NCI-H2081 treated with DMSO at 0.1 percent for 48 hours (cell line): ENCODE data around the gene CPLANE2.
"Not testable (repeated sequence)": the region's sequence is repeated elsewhere in the genome, so short reads cannot be mapped to it uniquely, and the experiment has no call there.

ENCODE experiments used
- DNase-seq: peaks from one replicate; lab custom pipeline; 2025; lab: John Stamatoyannopoulos, UW

CPLANE2 gene

GRCh38 chr1:16248603-16249516 is 11.9 kb upstream of the CPLANE2 start:
- peak; percentile 99 for DNase-seq

- DNase-seq: no peak
These were observed 11.0 kb upstream of the CPLANE2 start for GRCh38 chr1:16248007-16248436.

DNA sequence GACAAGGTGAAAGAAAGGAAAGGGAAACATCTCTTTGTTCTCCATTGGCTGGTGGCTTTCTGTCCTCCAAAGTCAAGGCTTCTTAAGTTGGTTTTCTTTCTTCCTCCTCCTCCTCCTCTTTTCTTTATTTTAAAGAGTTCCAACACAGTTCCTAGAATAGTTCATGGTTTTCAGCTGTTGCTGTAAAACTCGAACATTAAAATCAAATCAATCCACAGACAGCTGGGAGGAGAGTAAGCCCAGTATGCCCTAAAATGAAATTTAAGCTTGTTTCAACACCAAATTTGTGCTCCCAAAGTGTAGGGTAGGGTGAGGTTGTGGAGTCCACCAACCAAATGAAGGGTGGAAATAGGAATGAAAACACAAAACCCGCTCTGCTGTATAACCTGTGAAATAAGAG is 10.5 kb upstream of the CPLANE2 start:
- no peak for DNase-seq

- no peak for DNase-seq
These were observed 10.0 kb upstream of the CPLANE2 start for GRCh38 chr1:16246961-16247360.

DNA sequence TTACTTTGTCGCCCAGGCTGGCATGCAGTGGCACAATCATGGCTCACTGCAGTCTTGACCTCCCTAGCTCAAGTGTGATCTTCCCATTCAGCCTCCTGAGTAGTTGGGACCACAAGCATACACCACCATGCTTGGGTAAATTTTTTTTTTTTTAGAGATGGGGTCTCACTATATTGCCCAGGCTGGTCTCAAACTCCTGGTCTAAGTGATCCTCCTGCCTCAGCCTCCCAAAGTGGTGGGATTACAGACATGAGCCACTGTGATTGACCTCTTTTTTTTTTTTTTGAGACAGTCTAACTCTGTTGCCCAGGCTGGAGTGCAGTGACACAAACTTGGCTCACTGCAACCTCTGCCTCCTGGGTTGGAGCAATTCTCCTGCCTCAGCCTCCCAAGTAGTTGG is 9.3 kb upstream of the CPLANE2 start:
- not testable (repeated sequence) for DNase-seq

DNA sequence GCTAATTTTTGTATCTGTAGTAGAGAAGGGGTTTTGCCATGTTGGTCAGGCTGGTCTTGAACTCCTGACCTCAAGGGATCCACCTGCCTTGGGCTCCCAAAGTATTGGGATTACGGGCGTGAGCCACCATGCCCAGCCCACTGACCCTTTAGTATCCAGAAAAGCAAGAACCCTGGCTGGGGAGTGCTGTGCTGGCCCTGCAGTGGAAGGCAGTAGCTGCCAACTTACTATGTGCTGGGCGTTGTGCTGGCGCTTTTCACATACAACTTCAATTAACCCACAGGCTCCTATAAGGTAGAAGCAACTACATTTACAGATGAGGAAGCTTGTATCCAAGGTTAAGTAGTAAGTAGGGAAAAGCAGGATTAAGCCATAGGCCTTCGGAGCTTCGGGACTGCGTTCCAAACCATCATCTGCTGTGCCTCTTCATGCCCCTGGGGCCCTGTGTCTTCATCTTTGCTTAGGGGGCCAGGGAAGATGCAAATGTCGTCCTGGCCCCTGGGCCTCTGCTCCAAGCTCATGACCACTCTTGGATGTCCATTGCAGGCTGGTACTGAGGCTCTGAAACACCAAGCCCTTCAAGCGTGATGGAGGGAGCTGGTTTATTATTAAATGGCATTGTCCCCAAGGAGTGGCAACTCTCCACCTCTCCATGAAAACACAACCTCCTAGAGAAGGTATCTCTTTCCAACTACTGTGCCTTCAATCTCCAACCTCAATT is 8.7 kb upstream of the CPLANE2 start:
- DNase-seq: no peak

- no peak for DNase-seq
These were observed 7.8 kb upstream of the CPLANE2 start for GRCh38 chr1:16244650-16245285.

DNA sequence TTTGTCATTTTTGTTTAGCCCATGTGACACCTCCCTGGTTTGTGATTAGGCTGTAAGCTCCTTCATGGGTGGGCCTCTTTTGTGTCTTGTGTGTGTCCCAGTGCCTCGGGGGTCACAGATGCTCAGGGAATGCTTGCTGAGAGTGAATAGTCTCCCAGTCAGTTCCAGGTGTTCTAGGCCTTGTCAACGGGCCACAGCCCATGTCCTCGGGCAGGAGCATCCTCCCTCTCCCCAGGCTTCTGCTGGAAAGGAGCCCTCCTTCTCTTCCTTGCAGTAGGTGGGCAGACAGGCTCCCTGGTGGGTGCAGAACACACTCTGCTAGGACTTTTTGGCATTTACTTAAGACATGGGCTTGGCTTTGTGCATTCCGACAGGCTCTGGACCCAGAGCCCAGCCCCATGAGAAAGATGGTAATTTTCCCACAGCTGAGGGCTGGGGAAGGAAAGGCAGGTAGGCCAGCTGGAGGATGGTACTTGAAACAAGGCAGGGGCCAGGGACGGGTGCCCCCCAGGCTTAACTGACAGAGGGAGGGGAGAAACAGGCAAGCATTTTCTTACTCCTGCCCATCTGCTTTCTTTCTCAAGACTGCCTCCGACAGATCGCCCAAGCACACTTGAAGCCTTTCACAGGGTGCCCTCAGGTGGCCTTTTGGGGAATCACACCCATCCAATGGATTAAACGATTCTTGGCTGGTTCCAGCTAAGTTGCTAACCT is 7.1 kb upstream of the CPLANE2 start:
- peak; percentile 9 for DNase-seq

DNA sequence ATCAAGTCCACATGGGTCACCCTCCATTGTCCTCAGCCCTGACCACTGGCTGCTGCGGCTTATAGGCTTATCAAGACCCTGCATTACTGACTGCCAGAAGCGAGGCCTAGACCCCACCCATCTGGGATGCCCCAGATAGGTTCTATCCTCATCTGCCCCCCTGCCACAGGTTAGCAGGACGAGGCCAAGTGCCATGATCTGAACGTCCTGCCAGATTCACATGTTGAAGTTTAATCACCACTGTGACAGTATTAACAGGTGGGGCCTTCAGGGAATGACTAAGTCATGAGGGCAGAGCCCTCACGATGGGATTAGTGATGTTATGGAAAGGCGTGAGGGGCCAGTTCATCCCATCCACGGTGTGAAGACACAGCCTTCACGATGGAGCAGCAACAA is 6.2 kb upstream of the CPLANE2 start:
- no peak for DNase-seq

GRCh38 chr1:16242556-16243214 is 5.7 kb upstream of the CPLANE2 start:
- DNase-seq: no peak

GRCh38 chr1:16241221-16241708 is 4.3 kb upstream of the CPLANE2 start:
- no peak for DNase-seq

- no peak for DNase-seq
These were observed 3.0 kb upstream of the CPLANE2 start for GRCh38 chr1:16239972-16240491.

- DNase-seq: no peak
These were observed 404 bp upstream of the CPLANE2 start for GRCh38 chr1:16237343-16237830.

DNA sequence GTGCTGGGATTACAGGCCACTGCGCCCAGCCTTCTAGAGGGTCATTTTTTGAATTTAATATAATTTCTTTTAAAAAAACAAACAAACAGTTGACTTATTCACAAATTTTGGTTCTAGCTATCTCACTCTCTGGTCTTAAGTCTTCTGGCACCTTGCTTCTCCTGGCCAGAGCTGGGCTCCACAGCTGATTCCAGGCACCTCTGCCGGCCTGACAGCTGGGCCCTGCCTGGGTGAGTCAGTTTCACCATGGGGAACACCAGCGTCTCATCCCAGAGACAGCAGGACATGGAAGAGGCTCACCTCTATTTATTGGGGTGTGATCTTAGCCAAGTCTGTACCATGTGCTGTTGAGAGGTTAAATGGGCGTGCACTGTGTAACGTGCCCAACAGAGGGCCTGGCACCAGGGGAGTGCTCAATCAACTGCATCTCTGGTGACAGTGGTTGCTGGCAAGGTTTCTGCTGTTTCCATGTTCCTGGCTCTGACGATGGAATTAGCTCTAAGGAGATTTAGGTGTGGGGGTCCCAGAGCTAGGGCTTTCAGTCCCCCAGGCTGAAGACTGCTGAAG is 956 bp downstream of the CPLANE2 start:
- peak; percentile 22 for DNase-seq

DNA sequence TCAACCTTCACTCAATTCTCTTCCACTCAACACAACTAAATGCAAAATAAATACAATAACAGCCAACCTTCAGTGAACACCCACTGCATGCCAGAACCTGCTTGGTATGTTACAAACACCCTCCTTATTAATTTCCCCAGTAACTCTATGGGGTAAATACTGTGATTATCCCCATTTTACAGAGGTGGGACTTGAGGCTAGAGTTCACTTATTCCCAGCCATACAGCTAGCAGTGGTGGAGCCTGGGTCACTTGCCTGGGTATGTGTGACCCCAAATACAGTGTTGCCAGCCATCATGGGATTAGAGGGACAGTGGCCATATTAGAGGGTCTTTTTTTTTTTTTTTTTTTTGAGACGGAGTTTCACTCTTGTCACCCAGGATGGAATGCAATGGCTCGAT is 1.6 kb downstream of the CPLANE2 start:
- DNase-seq: no peak

GRCh38 chr1:16233431-16233830 is 3.6 kb downstream of the CPLANE2 start:
- DNase-seq: no peak

GRCh38 chr1:16232316-16232710 is 4.7 kb downstream of the CPLANE2 start:
- no peak for DNase-seq

GRCh38 chr1:16231331-16232315 is 5.4 kb downstream of the CPLANE2 start:
- no peak for DNase-seq

- DNase-seq: no peak
These were observed 6.2 kb downstream of the CPLANE2 start for GRCh38 chr1:16230744-16231143.
